SK-MEL-5 (cell line): ENCODE data around the gene ARFRP1. TPM values are rescaled to one million over a fixed set of nuclear protein-coding genes. Genes with fewer than 3 reads are reported as not detected.
"Not testable (repeated sequence)": the region's sequence is repeated elsewhere in the genome, so short reads cannot be mapped to it uniquely, and the experiment has no call there.

Experiments used
- DNase-seq: peaks from one replicate; pipeline ENCODE4 v3.0.0-alpha.2; 2016; ENCODE audit warnings: low read depth, low spot score
- in situ Hi-C: cut with HindIII; loops from 2 replicates; pipeline ENCODE4 v1.10.0; 2016; ENCODE audit warnings: low sequenced_read_pairs, high pct_unique_total_duplicates, low pct_unique_long_range_greater_than_20kb
- total RNA-seq: library from RNA; depleted of rRNA; stranded (reverse); fragments of >200 nt; shearing (Covaris generic); gene quantifications from 2 replicates; pipeline ENCODE4 v1.2.3, GENCODE V29; 2014

Gene ARFRP1
- total RNA-seq, 1 experiment from 2014 or later = 25.5 TPM

DNA sequence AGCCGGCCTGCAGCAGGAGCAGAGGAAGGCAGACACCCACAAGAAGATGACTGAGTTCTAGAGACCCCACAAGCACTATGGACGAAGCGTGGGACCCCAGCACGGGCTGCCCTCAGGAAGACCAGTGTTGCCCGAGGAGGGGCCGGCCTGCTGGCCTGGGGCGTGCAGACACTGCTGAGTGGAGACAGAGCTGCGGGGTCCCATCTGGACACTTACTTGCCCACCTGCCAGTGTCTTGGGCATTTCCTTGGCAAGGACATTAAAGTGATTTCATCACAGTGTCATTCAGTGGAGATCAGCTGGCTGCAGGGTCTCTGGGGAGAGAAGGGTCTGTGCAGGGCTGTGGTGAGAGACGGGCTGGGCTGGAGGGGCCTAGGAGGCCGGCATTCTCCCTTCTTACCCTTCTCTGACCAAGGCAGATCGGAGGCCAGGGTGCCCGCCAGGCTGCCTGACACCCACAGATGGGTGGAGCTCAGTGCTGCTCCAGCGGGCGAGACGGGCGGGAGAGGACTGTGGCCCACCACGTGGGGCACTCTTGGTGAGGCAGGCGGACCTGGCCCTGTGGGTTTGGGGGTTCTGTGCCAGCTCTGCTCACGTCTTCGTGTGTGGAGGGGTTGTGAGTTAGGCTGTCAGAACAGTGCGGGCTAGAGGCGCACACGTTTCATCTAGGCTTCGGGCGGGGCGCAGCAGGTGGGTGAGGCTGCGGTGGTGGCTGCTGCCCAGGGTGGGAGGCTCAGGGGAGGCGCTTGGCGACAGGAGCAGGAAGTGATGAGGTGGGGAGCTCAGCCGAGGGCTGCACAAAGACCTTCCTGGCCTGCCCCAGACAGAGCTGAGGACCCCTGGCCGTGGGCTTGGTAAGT is 28.3 kb upstream of the ARFRP1 start, which contains the start of gene LIME1:
TSS of gene LIME1 (plus strand) at position 806 of the 860 bp plus-strand sequence. CDS start 886 bp downstream, outside the sequence.
- in situ Hi-C loops = no loop called here
- DNase-seq = no peak

DNA sequence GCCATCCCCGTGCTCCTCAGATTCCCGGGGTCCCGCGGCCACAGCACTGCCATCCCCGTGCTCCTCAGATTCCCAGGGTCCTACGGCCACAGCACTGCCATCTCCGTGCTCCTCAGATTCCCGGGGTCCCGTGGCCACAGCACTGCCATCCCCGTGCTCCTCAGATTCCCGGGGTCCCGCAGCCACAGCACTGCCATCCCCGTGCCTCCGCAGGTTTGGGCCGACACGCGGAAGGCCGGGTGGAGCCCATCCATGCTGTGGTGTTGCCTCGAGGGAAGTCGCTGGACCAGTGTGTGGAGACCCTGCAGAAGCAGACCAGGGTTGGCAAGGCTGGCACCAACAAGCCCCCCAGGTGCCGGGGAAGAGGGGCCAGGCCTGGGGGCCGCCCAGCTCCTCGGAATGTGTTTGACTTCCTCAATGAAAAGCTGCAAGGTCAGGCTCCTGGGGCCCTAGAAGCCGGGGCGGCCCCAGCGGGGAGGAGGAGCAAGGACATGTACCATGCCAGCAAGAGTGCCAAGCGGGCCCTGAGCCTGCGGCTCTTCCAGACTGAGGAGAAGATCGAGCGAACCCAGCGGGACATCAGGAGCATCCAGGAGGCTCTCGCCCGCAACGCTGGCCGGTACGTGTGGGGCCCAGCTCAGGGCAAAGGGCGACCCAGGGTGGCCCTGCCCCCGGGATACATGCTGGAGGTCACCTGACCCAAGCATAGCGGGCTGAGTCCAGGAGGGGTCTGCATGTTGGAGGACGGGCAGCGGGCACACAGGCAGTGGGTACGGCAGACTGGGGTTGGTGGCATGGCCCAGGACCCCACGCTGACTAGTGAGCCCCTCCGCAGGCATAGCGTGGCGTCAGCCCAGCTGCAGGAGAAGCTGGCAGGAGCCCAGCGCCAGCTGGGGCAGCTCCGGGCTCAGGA is 27.4 kb upstream of the ARFRP1 start:
- in situ Hi-C loops = no loop called here
- no peak for DNase-seq

DNA sequence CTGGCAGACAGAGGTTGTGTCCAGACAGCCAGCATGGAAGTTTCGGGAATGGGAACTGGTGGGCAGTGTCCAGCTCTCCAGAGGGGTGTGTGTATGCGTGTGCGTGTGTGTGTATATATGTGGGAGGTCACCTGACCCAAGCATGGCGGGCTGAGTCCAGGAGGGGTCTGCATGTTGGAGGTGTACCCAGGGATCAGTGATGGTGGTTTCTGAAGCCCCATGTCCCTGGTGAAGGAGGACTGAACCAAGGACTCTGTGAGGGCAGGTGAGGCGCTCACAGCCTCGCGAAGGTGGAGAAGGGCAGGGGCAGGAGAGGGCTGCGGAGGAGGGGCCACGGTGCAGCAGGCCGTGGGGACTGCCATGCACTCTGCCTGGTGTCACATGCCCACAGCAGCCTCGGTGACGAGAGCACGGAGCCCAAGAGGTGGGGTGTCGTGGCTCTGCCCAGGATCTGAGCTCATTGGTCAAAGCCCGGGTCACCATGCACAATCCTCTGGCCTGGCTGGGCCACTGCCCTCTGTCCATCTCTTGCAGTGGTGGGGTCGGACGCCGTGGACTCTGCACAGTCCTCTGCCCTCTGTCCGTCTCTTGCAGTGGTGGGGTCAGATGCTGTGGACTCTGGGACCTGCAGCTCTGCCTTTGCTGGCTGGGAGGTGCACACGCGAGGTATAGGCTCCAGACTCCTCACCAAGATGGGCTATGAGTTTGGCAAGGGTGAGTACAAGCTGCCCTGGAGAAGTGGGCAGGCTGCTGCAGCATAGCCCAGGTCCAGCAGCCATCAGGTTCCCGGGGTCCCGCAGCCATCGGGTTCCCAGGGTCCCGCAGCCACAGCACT is 26.6 kb upstream of the ARFRP1 start:
- in situ Hi-C loops = no loop called here
- no peak for DNase-seq

DNA sequence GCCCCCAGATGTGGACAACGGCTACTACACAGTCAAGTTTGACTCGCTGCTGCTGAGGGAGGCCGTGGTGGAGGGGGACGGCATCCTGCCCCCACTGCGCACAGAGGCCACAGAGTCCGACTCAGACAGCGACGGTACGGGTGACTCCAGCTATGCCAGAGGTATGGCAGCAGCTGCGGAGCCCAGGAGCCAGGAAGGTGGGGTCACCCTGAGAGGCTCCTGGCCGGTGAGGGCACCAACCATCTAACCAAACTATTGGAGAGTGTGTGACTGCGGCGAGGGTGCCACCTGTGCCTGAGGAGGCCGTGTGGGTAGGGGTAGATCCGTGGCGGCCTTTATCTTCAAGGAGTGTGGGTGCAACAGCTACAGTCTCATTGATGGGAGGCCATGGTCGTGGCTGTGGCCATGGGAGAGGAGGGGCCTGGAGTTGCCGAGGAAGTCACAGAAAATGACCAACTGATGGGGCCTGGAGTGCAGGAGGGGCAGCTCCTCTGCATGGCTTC is 25.9 kb upstream of the ARFRP1 start:
- no peak for DNase-seq
- in situ Hi-C loops = no loop called here

DNA sequence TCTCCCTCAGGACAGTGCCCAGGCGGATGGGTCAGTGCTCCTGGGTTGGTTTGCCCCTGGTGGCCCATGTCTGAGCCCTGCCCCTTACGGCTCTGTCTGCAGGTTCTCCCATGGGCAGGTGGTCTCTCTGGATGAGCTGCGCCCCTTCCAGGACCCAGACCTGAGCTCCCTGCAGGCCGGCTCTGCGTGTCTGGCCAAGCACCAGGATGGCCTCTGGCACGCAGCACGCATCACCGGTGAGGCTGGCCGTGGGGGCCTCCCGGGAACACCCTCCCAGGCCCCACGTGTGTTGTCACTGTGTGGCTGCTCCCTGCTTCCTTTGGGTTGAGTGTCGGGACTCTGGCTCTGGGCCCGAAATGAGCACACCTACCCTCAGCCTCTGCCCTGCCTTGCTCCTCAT is 25.3 kb upstream of the ARFRP1 start:
- DNase-seq = no peak

DNA sequence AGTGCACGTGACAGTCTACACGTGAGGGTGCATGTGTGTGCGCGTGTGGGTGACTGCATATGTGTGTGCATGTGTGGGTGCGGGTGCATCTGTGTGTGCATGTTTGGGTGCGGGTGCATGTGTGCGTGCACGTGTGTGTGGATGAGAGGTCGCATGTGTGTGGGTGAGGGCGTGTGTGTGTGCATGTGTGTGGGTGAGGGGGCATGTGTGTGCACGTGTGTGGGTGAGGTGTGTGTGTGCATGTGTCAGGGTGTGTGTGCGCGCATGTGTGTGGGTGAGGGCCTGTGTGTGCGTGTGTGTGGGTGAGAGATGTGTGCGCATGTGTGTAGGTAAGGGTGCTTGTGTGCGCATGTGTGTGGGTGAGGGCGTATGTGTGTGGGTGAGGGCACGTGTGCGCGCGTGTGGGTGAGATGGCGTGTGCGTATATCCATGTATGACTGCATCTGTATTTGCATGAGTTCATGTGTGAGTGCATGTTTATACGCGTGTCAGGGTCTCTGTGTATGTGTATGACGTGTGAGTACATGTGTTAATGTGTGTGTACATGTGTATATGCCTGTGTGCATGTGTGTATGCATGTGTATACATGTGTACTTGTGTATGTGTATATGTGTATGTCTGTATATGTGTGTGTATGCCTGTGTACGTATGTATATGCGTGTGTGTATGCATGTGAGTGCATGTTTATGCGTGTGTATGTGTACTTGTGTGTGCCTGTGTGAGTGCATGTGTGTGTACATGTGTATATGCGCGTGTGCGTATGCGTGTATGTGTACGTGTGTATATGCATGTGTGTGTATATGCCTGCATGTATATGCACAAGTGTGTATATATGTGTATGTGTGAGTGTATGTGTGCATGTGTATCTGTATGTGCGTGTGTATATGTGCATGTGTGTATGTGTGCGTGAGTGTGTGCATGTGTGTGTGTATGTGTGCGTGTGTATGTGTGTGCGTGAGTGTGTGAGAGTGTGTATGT is 24.6 kb upstream of the ARFRP1 start:
- DNase-seq = no peak
- in situ Hi-C loops = no loop called here

More for the DNA sequence above, 25.3 kb upstream of the ARFRP1 start:
- in situ Hi-C loops = no loop called here

DNA sequence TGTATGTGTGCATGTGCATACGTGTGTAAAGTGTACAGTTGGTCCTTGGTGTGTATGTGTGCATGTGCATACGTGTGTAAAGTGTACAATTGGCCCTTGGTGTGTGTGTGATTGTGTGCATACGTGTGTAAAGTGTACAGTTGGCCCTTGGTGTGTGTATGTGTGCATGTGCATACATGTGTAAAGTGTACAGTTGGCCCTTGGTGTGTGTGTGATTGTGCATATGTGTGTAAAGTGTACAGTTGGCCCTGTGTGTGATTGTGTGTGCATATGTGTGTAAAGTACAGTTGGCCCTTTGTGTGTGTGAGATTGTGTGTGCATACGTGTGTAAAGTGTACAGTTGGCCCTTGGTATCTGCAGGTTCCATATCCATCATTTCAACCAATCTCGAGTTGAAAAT is 23.6 kb upstream of the ARFRP1 start:
- in situ Hi-C loops = no loop called here
- DNase-seq = no peak

DNA sequence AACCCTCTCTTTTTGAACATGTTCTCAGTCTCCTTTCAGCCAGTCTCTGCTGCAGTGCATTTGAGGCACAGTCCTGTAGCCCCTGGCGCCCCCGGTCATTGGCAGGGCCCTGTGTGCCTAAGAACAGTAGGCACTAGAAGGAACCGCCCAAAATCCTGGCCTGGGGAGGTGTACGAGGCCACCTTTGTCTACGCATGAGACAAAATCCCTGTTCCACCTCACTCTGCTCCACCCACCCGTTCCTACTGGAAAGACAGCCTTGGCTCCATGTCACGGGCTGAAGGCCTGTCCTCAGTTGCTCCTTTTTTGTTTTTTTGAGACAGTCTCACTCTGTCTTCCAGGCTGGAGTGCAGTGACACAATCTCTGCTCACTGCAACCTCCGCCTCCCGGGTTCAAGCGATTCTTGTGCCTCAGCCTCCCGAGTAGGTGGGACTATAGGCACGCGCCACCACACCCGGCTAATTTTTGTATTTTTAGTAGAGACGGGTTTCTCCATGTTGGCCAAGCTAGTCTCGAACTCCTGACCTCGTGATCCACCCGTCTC is 22.5 kb upstream of the ARFRP1 start:
- in situ Hi-C loops, DNase-seq: not testable (repeated sequence)

DNA sequence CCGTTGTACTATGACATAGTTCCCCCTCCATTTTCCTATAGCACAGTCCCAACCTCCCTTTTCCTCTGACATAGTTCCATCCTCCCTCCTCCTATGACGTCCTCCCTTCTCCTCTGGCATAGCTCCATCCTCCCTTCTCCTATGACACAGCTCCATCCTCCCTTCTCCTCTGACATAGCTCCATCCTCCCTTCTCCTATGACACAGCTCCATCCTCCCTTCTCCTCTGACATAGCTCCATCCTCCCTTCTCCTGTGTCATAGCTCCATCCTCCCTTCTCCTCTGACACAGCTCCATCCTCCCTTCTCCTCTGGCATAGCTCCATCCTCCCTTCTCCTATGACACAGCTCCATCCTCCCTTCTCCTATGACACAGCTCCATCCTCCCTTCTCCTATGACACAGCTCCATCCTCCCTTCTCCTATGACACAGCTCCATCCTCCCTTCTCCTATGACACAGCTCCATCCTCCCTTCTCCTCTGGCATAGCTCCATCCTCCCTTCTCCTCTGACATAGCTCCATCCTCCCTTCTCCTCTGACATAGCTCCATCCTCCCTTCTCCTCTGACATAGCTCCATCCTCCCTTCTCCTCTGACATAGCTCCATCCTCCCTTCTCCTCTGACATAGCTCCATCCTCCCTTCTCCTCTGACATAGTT is 15.3 kb upstream of the ARFRP1 start:
- in situ Hi-C loops, DNase-seq: not testable (repeated sequence)

DNA sequence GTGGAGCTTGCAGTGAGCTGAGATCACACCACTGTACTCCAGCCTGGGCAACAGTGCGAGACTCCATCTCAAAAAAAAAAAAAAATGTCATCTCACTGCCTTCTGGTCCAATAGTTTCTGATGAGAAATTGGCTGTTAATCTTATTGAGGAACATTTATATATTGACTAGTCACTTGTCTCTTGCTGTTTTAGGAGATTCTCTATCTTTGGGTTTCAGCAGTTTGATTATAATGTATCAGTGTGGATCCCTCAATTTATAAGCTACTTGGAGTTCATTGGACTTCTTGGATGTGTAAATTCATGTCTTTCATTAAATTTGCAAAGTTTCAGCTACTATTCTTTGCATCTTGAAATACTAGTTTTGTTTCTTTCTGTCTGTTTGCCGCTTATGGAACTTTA is 11.2 kb upstream of the ARFRP1 start:
- DNase-seq = no peak
- in situ Hi-C loops = no loop called here

DNA sequence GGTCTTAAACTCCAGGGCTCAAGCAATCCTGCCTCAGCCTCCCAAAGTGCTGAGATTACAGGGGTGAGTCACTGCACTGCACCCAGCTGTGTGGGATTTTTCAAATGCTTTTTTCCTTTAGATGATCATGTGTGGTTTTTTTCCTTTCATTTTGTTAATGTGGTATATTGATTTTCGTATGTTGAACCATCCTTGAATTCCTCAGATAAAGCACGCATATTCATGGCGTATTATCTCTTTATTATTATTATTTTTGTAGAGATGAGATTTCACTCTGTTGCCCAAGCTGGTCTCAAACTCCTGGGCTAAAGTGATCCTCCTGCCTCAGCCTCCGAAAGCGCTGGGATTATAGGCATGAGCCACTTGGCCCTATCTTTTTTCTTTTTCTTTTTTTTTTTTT is 7.1 kb upstream of the ARFRP1 start:
- in situ Hi-C loops = no loop called here
- no peak for DNase-seq

DNA sequence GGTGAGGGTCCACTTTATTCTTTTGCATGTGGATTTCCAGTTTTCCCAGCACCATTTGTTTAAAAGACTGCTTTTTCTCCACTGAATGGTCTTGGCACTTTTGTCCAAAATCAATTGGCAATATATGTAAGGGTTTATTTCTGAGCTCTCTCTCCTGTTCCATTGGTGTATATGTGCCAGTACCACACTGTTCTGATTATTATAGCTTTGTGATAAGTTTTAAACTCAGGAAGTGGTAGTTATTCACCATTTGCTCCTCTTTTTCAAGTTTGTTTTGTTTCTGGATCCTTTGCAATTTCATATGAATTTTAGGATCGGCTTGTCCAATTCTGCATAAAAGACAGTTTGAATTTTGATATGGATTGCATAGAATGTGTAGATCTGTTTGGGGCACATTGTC is 4.4 kb upstream of the ARFRP1 start:
- no peak for DNase-seq
- in situ Hi-C loops = no loop called here

DNA sequence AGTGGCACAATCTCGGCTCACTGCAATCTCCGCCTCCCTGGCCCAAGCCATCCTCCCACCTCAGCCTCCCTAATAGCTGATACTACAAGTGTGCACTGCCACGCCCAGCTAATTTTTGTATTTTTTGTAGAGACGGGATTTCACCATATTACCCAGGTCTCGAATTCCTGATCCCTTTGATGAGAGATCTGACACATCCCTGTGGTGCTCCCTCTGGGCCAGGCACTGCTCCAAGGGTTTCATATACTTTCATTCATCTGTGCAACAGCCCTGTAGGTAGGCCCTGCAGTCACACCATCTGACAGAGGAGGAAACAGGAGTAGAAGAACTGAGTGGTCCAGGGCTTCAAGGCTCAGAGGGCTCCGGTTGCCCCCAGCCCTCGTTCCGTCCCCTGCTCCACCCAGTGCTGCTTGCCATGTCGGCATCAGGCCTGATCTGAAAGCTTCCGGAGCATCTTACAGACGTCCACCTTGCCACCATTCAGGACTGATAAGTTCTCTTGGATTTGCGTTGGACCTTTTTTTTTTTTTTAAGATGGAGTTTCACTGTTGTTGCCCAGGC is 3.4 kb upstream of the ARFRP1 start:
- in situ Hi-C loops = no loop called here

DNA sequence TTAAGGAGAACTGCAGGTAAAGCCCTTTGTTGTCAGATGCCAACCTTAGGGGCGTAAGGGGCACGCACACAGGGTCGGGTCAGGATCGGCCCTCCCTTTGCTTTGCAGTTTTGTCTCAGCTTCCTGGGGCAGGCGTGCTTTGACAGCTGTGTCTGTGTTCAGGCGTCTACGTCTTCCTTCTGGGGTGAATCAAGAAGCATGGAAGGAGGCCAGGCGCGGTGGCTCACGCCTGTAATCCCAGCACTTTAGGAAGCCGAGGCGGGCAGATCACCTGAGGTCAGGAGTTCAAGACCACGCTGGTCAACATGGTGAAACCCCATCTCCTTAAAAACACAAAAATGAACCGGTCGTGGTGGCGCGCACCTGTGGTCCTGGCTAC is 1.4 kb upstream of the ARFRP1 start:
- DNase-seq = no peak
- in situ Hi-C loops = no loop called here

More for the DNA sequence above, 3.4 kb upstream of the ARFRP1 start:
- no peak for DNase-seq

DNA sequence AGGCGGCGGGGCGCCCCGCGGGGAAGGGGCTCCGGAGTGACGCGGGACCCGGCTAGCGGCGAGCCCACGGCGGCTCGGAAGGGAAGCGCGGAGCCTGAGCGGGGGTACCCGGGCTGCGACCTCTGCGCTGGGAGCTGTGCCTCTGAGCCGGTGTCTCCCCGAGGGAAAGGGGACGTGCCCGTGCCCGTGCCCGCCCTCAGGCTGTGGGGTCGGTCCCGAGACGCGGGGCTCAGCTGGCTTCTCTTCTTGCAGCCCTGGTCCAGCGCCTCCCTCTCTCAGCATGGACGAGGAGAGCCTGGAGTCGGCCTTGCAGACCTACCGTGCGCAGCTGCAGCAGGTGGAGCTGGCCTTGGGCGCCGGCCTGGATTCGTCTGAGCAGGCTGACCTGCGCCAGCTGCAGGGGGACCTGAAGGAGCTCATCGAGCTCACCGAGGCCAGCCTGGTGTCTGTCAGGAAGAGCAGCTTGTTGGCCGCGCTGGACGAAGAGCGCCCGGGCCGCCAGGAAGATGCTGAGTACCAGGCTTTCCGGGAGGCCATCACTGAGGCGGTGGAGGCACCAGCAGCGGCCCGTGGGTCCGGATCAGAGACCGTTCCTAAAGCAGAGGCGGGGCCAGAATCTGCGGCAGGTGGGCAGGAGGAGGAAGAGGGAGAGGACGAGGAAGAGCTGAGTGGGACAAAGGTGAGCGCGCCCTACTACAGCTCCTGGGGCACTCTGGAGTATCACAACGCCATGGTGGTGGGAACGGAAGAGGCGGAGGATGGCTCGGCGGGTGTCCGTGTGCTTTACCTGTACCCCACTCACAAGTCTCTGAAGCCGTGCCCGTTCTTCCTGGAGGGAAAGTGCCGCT is 749 bp upstream of the ARFRP1 start:
- in situ Hi-C loops = no loop called here

More for the DNA sequence above, 749 bp upstream of the ARFRP1 start:
- DNase-seq = no peak
